CD4-positive, alpha-beta T cell treated with Interleukin-21 for 1 hour (primary cell): ENCODE results near the gene PRIMPOL.

Source experiments
- DNase-seq: peaks from one replicate; pipeline ENCODE4 v3.0.0-alpha.2; 2020

PRIMPOL gene

DNA sequence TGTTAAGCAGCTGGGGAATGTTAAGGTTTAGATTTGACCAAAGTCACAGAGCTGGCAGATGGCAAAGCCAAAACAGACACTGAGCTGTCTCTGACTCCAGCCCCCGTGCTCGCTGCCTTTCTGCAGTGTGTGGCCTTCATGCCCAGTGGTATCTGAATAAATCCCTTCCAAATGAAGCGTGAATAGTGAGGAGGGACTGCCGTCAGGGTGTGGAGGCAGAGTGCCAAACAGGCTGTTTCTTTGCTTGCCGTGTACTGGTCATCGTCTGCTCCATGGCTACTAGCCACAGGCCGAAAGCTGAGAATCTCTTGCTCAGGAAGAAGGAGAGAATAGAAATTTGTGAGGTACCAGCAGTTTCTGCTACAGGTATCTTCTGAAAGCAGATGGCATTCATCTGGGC is 19.7 kb downstream of the PRIMPOL start:
- no peak for DNase-seq

DNA sequence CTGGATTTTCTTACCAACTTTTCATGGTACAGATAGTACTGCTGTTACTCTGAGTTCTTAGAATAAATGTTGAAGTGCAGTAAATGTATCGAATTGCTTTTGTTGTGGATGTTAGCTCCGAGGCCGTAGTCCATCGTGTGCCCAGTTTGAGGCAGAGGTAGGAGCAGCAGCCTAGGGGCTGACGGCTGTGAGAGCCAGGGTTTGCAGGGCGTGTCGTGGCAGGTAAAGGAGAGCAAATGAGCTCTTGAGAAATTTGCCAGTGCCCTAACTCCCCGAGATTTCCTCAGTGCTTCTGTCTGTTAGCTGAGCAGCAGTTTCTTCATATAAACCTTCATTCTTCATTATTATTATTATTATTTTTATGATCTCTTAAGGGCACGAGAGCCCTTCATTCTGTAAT is 21.6 kb downstream of the PRIMPOL start:
- no peak for DNase-seq

DNA sequence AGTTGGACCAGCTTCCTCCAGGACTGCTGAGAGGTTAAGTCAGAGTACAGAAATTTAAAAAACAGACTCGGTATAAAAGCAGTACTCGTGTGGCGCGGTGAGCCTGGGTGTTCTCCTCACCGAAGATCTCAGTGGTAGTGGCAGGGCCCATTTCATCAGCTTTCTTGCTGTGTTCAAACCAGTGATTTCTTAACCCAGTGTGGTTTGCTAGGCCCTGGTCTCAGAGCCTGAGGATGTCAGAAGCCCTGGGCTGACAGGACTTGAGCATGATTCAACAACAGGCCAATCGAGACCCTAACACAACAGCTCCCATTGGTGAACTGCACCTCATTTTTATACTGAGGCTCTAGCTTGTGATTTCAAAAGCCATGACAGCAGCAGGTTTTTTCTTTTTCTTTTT is 23.2 kb downstream of the PRIMPOL start:
- no peak for DNase-seq

DNA sequence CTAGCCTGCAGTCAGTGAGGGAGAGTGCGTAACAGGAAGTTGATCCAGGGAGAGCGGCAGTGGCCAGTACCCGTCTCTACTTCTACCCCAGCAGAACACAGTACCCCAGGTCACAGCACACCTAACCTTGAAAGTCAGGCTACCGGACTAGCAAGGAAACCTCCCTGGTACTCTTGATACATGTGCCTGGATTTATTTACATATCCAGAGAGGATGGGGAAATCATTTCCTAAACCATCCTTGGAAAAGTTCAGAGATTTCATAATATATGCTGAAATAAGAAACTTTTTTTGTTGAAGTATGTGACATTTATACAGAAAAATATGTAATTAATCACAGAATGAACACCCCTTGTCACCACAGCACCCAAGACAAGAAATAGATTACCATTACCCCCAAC is 24.5 kb downstream of the PRIMPOL start:
- no peak for DNase-seq

DNA sequence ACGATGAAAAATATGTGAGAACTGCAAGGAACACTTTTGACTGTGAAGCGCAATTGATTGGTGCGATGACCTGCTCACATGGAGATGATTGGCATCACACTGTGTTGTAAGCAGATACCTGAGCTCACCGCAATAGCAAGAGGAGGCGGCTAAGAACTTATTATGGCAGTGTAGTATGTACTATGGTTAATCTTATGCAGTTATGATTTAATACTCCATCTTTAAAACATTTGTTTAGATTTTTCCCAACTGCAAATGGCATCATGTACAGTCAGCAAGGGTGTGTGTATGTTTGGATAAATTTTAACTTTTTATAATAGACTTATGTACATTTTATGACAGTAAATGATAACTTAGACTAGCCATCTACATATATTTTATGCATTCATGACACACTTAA is 25.5 kb downstream of the PRIMPOL start:
- DNase-seq: no peak

DNA sequence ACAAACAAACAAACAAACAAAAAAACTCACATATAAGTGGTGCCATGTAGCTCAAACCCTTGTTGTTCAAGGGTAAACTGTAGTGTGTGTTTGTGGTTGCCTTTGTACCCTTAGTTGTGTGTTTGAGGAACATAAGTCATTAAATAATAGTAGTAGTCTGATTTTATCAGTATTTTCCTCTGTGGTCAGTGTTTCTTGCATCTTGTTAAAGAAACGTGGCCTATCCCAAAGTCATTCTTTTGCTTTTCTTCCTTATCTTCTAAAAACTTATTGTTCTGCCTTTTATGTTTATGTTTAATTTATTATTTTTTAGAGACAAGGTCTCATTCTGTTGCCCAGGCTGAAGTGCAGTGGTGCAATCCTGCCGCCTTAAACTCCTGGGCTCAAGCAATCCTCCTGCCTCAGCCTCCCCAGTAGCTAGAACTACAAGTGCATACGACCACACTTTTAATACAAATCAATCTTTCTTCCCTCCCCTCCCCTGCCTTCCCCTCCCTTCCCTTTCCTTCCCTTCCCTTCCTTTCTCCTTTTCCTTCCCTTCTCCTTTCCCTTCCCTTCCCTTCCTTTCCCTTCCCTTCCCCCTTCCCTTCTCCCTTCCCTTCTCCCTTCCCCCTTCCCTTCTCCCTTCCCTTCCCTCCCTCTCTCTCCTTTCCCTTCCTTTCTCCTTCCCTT is 26.4 kb downstream of the PRIMPOL start:
- DNase-seq: no peak

DNA sequence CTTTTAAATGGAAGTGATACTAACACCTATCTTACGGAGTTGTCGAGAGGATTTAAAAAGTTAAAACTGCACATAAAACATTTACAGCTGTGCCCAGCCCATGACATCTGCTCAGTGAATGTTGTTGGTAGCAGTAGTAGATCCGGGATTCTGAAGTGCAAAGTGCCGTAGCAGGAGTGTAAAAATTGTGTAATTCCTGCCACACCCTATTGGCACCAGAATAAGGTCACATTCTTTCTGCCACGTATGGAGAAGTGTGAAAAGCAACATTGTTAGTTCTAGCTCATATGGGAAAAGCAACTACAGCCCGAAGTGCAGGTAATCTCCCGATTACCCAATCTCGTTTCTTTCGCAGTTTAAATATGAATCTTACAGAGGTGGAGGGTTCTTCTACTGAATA is 31.2 kb downstream of the PRIMPOL start:
- no peak for DNase-seq

DNA sequence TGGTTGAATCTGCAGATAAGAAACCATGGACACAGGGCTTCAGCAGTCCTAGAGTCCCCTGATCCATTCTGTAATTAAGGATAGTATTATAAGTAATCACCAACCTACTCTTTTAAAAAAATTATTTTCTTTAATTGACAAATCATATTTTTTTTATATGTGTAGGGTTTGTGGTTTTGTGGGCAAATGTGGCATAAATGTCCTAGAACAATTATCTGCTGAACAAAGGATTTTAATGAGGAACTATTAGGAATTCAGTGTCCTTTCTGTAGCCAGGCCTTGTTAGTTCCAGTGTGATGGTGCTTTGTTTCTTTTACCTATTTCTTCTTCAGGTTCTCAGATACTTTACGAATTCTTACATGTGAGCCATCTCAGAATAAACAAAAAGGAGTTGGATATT is 32.4 kb downstream of the PRIMPOL start:
- DNase-seq: no peak

DNA sequence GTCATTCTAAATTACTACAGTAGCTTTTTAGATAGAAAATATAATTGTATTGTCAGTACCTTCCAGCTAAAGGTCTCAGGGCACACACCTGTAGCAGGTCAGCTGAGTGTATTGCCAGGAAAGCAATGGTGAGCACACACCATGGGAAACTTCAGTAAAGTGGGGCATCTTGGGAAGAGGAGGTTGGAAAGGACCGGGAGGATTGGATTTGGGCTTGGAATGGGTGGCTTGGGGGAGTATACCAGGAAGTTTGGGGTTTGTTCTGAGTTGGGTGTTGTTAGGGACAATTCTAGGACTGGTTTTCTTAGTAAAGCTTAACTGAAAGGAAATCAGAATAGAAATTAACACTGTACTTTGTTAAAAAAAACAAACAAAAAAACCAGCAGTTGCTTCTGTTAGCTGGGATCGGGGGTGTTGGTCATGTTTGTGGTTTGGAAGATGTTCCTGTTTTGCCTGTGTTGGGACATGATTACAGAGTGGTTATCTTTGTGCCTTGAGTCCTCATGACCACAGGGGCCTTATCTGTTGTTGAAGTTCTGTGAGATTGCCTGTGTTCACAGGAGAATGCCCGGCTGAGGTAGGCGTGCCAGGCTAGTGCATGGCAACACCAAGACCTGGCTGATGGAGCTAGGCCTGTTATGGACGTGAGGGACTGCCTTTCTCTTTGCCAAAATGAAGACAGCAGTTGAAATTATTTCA is 35.1 kb downstream of the PRIMPOL start:
- DNase-seq: no peak

DNA sequence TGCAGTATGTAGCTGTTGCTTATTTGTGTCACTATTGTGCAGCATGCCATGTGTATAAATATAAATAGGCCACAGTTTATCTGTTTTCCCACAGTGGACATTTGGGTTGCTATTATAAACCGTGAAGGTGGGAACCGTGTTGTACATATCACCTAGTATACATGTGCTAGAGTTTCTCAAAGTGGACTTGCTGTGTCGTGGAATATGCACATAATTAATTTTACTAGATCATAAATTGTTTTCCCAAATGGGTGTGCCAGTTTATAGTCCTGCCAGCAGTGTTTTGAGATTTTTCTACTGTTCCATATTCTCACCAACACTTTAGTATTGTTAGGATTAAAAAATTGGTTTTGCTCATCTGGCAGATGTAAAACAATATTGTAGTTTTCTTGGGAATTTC is 38.5 kb downstream of the PRIMPOL start:
- DNase-seq: no peak

DNA sequence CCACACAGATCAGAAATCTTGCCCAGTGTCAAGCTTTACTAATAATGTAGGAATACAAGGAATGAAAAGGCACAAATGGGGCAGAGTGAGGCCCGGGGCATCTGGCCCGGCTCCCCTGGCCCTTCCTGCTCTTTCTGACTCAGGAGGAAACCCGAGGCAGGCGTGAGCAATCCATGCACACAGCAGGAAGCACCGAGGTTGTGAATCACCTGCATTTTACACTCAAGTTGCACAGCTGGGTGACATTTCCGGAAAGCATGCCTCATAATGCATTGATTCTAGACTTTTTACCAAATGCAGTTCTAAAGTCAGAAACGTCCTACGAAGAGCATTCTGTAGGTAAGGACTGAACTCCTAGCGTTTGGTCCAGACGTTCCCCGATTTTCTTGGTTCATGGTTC is 38.9 kb downstream of the PRIMPOL start:
- DNase-seq: no peak

DNA sequence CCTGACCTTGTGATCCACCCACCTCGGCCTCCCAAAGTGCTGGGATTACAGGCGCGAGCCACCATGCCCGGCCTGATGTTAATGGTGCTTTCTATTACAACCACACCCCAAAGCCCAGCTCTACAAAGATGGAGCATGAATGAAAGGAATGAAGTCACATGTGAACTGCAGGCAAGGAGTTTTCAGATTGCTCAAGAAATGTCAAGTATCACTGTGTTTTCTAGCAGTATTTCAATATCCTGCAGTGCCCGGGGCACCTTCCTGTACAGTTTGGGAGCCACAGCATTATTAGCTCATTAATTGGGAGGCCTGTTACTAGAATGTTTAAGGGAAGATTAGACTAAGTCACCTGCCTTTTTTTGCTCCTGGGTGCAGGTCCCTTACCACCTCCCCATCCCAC is 40.1 kb downstream of the PRIMPOL start:
- no peak for DNase-seq

DNA sequence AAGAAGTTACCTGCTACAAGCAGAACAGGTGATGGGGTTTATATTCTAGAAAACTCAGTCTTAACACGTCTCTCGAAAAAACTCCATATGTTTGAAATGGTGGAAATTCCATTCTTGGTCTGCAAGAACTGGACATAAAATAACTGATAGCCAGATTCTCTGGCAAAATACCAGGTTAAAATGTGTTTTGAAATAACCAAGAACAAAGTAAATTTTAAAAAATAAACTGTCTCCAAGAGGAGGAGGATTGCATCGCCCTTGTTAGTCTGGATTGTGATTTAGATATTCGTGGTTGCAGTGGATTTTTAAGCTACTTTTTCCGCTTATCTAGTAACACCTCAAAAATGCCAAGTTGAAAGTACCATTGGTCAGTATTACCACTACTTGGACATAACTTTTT is 43.5 kb downstream of the PRIMPOL start:
- DNase-seq: no peak

DNA sequence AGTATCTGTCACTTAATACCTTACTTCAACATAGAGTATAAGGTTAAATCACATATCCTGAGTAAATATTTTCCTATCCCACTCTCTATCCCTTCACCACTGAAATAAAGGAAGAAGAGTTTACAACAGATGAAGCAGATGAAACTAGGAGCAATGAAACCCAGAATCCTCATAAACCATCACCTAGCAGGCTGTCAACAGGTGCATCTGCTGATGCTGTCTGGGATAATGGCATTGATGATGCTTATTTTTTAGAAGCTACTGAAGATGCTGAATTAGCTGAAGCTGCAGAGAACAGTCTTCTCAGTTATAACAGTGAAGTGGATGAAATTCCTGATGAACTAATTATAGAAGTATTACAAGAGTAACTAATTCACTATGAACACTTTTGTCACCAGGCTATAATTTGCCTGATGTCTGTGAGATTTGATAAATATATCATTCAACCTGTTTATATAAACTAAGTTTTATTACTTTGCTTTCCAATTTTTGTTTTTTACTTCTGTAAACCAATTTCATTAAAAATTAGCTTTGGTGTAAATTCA is 44.9 kb downstream of the PRIMPOL start:
- DNase-seq: no peak

DNA sequence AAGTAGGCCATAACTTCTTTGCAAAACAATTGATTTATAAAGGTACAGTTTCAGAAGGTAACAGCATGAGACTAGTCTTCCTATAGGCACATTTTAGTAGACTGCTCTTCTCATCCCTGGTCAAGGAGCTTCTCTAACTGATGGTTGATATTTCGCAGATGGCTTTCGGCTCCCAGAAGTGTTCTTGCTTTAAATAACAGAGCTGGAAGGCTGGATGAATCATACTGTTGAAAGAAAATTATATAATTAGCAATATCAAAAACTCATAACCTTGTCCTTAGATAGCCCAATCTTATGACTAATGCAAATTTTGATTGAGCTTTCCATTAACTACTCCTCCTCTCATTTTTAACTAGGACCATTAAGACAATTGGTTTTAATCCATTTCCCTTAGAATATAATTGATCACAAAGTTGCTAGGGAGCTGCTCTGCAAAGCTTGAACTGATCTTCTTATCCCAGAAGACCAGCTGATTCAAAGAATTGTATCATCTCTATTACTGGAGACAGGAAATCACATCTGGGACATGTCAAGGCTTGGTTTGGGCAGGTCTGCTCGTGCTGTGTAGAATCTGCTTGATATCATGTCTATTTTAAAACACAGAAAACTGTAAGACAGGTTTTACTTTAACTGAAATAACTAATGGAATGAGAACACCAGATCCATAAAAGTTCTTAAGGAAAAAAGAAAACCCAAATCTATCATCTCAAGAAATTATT is 45.8 kb downstream of the PRIMPOL start:
- DNase-seq: no peak

DNA sequence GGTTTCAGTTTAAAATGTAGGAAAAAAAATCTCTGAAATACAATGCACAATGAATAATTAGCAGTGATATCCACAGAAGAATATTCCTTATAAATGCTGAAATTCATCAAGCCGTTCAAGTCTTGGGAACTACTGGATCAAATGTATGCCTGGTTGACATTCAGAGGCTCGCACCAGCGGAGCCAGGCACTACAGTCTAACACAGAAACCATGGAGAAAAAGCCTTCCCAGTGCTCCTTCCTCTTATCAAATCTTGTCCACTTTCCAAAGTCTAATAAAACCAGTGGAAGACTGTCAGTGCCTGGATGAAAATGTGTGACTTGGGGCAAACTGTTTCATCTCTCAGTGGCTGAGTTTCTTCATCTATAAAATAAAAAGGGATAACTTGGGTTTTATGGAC is 48.4 kb downstream of the PRIMPOL start:
- no peak for DNase-seq

DNA sequence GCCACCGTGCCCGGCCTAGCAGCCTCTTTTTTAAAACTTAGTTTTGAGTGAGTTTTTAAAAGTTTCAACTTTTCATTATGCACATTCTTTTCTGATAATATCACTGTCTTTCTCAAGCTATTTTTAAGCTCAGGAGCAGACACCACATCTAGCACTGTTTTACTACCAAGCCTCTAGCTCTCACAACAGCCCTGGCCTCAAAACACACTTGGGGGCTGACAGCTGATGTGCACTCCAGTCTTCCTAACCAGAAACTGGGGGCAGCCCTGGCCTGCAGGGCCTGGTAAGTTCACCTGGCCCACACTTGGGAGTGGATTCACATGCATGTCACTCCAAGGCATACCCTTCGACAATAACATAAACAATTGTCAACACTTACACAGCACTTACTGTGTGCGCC is 50.4 kb downstream of the PRIMPOL start:
- no peak for DNase-seq

DNA sequence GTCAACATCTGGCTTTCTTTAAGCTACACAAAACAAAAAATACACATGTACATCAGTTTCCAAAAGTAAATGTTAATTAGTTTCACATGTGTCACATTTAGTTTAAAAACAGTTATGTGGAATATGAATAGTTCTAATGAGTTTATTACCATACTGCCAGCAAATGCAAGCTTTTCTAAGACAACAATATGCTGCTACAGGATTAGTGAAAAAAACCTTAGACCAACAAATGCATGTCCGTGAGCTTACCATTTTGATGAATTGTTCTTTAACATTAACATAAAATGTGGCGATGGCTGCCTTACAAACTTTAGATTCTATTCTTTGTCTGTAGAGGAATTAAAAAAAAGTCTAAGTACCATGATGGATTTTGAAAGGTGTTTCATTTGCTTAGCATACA is 52.6 kb downstream of the PRIMPOL start:
- no peak for DNase-seq

DNA sequence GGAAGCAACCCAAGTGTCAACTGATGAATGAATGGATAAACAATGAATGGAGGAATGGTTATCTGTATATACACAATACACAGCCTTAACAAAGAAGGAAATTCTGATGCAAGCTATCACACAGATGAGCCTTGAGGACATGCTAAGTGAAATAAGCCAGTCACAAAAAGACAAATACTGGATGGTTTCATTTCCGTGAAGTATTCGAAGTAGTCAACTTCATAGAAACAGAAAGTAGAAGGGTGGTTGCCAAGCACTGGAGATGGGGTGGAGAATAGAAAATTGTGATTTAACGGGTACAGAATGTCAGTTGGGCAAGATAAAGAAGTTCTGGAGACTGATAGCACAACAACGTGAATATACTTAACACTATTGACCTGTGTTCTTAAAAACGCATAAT is 56.2 kb downstream of the PRIMPOL start:
- DNase-seq: peak; percentile 13

DNA sequence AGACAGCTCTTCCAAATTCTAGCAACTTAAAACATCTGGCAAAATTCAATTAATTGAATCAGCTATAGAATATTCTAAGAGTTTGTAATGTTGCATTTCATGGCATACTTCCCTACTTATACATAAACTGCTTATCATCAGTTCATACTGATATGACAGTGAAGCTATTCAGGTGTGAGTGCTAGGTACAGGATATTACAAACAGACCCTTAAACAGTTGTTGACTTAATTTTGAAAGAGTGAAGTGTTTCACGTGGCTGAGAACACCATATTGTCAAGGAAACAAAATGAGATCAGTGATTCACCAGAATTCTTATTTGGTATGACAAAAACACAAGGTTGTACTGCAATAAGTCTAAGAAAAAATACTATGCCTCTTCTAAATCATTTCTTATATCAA is 56.9 kb downstream of the PRIMPOL start:
- no peak for DNase-seq

DNA sequence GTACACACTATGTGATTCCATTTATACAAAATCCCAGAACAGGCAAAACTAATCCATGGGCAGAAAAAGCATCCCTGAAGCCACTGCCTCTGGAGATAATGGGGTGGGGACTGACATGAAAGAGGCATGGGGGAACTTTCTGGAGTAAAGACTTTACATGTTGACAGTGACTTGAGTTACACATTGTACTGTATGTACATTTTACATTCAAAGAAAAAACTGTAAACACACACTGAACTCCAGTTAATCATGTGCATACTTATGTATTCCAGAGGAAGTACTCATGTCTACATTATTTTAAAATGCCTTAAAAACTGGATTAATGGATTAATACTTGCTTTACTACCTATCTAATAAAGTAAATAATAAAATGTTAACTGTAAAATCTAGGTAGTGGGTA is 62.8 kb downstream of the PRIMPOL start:
- no peak for DNase-seq

DNA sequence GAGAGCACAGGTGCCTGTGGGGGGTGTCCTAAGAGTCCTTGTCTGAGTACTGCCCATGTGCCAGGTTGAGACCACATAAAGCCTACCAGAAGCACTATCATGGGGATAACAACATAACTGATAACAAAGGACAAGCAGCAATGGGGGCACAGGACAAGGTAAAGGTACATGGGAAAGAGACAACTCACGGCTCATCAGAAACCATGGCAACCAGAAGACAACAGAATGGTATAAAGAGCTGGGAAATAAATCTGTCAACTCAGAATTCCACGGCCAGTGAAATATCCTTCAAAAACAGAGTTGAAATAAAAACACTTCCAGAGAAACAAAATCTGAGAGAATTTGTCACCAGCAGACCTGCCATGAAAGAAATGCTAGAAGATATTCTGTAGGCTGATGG is 64.3 kb downstream of the PRIMPOL start:
- DNase-seq: no peak

DNA sequence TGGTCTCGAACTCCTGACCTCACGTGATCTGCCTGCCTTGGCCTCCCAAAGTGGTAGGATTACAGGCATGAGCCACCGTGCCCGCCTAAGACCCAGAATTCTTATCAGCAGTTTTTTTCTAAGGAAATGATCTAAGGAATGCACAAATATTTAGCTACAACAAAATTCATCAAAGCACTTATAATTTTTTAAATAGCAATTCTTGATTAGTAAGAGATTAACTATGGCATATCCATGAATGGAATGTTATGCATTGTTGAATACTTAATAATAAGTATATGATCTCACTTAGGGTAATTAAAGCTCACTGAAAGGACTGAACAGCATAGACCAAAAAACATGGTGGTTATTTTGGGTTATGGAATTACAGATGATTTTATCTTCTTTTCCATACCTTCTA is 66.0 kb downstream of the PRIMPOL start:
- no peak for DNase-seq

DNA sequence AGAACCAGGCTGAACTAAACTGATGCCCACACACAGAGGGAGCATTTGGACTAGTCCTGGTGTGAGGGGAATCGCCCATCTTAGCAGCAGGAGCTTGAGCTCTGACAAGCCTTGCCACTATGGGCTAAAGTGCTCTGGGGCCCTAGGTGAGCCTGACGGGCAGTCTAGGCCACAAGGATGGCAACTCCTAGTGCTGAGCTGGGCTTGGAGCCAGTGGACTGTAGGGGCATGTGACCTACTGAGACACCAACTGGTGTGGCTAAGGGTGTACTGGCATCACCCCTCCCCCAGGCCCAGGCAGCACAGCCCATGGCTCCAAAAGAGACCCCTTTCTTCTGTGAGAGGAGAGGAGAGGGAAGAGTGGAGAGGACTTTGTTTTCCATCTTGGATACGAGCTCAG is 69.9 kb downstream of the PRIMPOL start:
- no peak for DNase-seq
